ENCODE measurements around the gene SLCO1B3. TPM values are rescaled to one million over a fixed set of nuclear protein-coding genes. Genes with fewer than 3 reads are reported as not detected.
"Not testable (repeated sequence)": the region's sequence is repeated elsewhere in the genome, so short reads cannot be mapped to it uniquely, and the experiment has no call there.

Gene SLCO1B3
- total and polyA plus RNA-seq, 9 of the 15 experiments (the other 6 are each of a cell fraction or from before 2014, with no cell fraction given): not detected

DNA sequence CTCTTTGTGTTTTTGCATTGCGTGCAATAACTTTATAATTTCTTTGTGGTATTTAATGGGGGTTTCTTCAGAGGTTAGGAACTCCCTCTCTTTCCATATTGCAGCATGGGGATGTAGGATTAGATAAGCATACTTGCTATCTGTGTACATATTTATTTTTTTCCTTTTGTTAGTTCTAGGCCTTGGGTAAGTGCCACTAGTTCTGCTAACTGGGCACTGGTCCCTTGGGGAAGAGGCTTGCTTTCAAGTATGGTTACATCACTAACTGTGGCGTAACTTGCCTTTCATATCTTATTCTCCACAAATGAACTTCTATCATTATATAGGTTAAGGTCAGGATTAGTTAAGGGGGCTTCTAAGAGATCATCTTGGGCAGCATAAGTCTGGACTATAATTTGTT is 31.5 kb upstream of the SLCO1B3 start:
- 0% methylated on average over 2 of the region's 2 CpGs for WGBS (ENCODE audit: insufficient coverage, low coverage, missing lambda C conversion rate)
- ChIA-PET POLR2A (no interaction called here), CTCF (ENCODE audit: low intra/inter-chr PET ratio) (no interaction called here)

DNA sequence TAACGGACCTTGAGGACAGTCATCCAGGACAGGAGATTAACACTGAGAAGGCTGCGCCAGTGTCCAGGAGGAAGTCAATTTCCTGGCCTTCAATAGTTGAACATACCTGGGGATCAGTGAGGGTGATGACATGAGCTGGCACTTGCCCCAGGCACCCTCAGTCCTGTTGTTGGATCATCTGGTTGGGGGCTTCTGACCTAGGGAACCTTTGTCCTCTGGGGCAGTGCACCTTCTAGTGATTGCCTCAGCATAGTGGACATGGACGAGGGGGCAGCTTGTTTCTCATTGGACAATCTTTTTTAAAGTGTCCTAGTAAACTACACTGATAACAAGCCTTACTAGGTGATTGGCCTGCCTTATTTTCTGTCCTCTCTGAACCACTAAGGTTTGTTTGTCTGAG is 30.5 kb upstream of the SLCO1B3 start:
- DNase-seq (ENCODE audit: extremely low read depth in 1 of 4, low spot score in 3 of 4); H3K79me2 ChIP-seq (ENCODE audit: control insufficient read depth, insufficient read depth, low read length); H3K36me3 ChIP-seq (ENCODE audit: control insufficient read depth, insufficient read depth, low read length); H4K20me1 ChIP-seq (replicated peaks; ENCODE audit: control insufficient read depth, insufficient read depth, low read length); CTCF ChIA-PET (ENCODE audit: low intra/inter-chr PET ratio); H3K27me3 ChIP-seq (ENCODE audit: control insufficient read depth in 2 of 2, insufficient read depth in 2 of 2, low read length in 2 of 2); intact Hi-C loops (cut with micrococcal nuclease); H2AFZ ChIP-seq (ENCODE audit: low read depth, low read length); H3K27ac ChIP-seq (ENCODE audit: extremely low read depth, low read depth, low read length); ATAC-seq; FAIRE-seq; POLR2A ChIA-PET; H3K4me2 ChIP-seq (ENCODE audit: insufficient read depth, low read length); in situ Hi-C loops (cut with MboI); H3K4me1 ChIP-seq (replicated peaks in 1 of 2; ENCODE audit: control insufficient read depth in 2 of 2, insufficient read depth in 2 of 2, low read length in 2 of 2); BruUV-seq (replicated peaks); H3K9me1 ChIP-seq (ENCODE audit: control insufficient read depth, insufficient read depth, low read length); H3K9me3 ChIP-seq (replicated peaks; ENCODE audit: control insufficient read depth, insufficient read depth, low read depth, low read length); H3K9ac ChIP-seq (ENCODE audit: insufficient read depth in 1 of 2, low read depth in 2 of 2, low read length in 2 of 2); H3K4me3 ChIP-seq: not testable (repeated sequence)
- 0% methylated on average over 2 of the region's 3 CpGs for WGBS (ENCODE audit: insufficient coverage, low coverage, missing lambda C conversion rate)

More for the DNA sequence above, 31.5 kb upstream of the SLCO1B3 start:
- H3K4me1 ChIP-seq (replicated peaks in 1 of 2; ENCODE audit: control insufficient read depth in 2 of 2, insufficient read depth in 2 of 2, low read length in 2 of 2): no peaks in the 10 kb centered on the region
- no peak overlapping the region for H2AFZ ChIP-seq (ENCODE audit: low read depth, low read length)
- no peaks in the 10 kb centered on the region for H3K9me1 ChIP-seq (ENCODE audit: control insufficient read depth, insufficient read depth, low read length)
- no TSS peak for BruUV-seq (replicated peaks)
- no peak overlapping the region for H3K4me3 ChIP-seq
- DNase-seq (ENCODE audit: extremely low read depth in 1 of 4, low spot score in 3 of 4) (no peak), ATAC-seq (no peak), FAIRE-seq (no peak)
- no peaks in the 10 kb centered on the region for H3K36me3 ChIP-seq (ENCODE audit: control insufficient read depth, insufficient read depth, low read length)
- no peaks in the 10 kb centered on the region for H3K79me2 ChIP-seq (ENCODE audit: control insufficient read depth, insufficient read depth, low read length)
- TF ChIP-seq ZNF282 (CRISPR knock-in tag; IDR thresholded peaks at IDR 0.05) (no peak), CHCHD3 (CRISPR knock-in tag; IDR thresholded peaks at IDR 0.05) (no peak), YY1 (IDR thresholded peaks at IDR 0.05; ENCODE audit: borderline replicate concordance in 1 of 3, control insufficient read depth in 1 of 3, extremely low read depth in 1 of 3, insufficient read depth in 3 of 3, insufficient read length in 1 of 3, insufficient replicate concordance in 2 of 3, low read depth in 1 of 3, low read length in 2 of 3) (no peak), RFX5 (IDR thresholded peaks at IDR 0.05; ENCODE audit: low read depth, low read length) (no peak), CTBP1 (IDR thresholded peaks at IDR 0.05; ENCODE audit: borderline replicate concordance) (no peak)
- TF ChIP-seq, protein P1, sequence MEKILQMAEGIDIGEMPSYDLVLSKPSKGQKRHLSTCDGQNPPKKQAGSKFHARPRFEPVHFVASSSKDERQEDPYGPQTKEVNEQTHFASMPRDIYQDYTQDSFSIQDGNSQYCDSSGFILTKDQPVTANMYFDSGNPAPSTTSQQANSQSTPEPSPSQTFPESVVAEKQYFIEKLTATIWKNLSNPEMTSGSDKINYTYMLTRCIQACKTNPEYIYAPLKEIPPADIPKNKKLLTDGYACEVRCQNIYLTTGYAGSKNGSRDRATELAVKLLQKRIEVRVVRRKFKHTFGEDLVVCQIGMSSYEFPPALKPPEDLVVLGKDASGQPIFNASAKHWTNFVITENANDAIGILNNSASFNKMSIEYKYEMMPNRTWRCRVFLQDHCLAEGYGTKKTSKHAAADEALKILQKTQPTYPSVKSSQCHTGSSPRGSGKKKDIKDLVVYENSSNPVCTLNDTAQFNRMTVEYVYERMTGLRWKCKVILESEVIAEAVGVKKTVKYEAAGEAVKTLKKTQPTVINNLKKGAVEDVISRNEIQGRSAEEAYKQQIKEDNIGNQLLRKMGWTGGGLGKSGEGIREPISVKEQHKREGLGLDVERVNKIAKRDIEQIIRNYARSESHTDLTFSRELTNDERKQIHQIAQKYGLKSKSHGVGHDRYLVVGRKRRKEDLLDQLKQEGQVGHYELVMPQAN (IDR thresholded peaks at IDR 0.05; ENCODE audit: borderline replicate concordance): no peak
- TF ChIP-seq, protein P2, sequence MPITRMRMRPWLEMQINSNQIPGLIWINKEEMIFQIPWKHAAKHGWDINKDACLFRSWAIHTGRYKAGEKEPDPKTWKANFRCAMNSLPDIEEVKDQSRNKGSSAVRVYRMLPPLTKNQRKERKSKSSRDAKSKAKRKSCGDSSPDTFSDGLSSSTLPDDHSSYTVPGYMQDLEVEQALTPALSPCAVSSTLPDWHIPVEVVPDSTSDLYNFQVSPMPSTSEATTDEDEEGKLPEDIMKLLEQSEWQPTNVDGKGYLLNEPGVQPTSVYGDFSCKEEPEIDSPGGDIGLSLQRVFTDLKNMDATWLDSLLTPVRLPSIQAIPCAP (CRISPR knock-in tag; IDR thresholded peaks at IDR 0.05; ENCODE audit: borderline replicate concordance): no peak
- TF ChIP-seq, protein P3, sequence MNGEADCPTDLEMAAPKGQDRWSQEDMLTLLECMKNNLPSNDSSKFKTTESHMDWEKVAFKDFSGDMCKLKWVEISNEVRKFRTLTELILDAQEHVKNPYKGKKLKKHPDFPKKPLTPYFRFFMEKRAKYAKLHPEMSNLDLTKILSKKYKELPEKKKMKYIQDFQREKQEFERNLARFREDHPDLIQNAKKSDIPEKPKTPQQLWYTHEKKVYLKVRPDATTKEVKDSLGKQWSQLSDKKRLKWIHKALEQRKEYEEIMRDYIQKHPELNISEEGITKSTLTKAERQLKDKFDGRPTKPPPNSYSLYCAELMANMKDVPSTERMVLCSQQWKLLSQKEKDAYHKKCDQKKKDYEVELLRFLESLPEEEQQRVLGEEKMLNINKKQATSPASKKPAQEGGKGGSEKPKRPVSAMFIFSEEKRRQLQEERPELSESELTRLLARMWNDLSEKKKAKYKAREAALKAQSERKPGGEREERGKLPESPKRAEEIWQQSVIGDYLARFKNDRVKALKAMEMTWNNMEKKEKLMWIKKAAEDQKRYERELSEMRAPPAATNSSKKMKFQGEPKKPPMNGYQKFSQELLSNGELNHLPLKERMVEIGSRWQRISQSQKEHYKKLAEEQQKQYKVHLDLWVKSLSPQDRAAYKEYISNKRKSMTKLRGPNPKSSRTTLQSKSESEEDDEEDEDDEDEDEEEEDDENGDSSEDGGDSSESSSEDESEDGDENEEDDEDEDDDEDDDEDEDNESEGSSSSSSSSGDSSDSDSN (IDR thresholded peaks at IDR 0.05; ENCODE audit: borderline replicate concordance in 1 of 2, low read depth in 2 of 2, low read length in 2 of 2): no peak
- no peaks in the 10 kb centered on the region for H4K20me1 ChIP-seq (replicated peaks; ENCODE audit: control insufficient read depth, insufficient read depth, low read length)
- no peak overlapping the region for H3K27ac ChIP-seq (ENCODE audit: extremely low read depth, low read depth, low read length)
- H3K4me2 ChIP-seq (ENCODE audit: insufficient read depth, low read length): no peak overlapping the region
- H3K9ac ChIP-seq (ENCODE audit: insufficient read depth in 1 of 2, low read depth in 2 of 2, low read length in 2 of 2): no peak overlapping the region
- in situ Hi-C loops (cut with MboI): no loop called here
- intact Hi-C loops (cut with micrococcal nuclease): no loop called here
- H3K27me3 ChIP-seq (ENCODE audit: control insufficient read depth in 2 of 2, insufficient read depth in 2 of 2, low read length in 2 of 2): no peaks in the 10 kb centered on the region
- H3K9me3 ChIP-seq (replicated peaks; ENCODE audit: control insufficient read depth, insufficient read depth, low read depth, low read length): no peaks in the 10 kb centered on the region
